CD4-positive, CD25-positive, alpha-beta regulatory T cell (primary cell): ENCODE measurements around the gene RNF157. TPM values are rescaled to one million over a fixed set of nuclear protein-coding genes. Genes with fewer than 3 reads are reported as not detected.

Experiments
- ATAC-seq, 2 donors: fragments of 150-1000 bp; cut with Tn5 transposase; one replicate each; pipeline ENCODE4 v1.10.0; 2021; ENCODE audit warnings: low read depth in 2 of 2, moderate number of reproducible peaks in 2 of 2, moderate library complexity in 1 of 2
- DNase-seq, 3 donors: peaks; one replicate each; pipeline versions ENCODE4 v3.0.0 to v3.0.0-alpha.2; 2012 to 2022; ENCODE audit warnings: mixed read lengths in 1 of 3
- H3K27ac ChIP-seq: one replicate; pipeline ENCODE4 v1.7.0; 2013; ENCODE audit warnings: mild to moderate bottlenecking, low read length; ENCODE audit not compliant: insufficient read depth, poor library complexity, severe bottlenecking
- H3K27me3 ChIP-seq: one replicate; pipeline ENCODE4 v1.7.0; 2013; ENCODE audit warnings: low read length; ENCODE audit not compliant: control insufficient read depth, insufficient read depth
- H3K36me3 ChIP-seq: one replicate; pipeline ENCODE4 v1.7.0; 2013; ENCODE audit warnings: mild to moderate bottlenecking, low read length, moderate library complexity; ENCODE audit not compliant: control insufficient read depth, insufficient read depth
- H3K4me1 ChIP-seq: 2 replicates; pipeline ENCODE4 v1.7.0; 2013; ENCODE audit warnings: mild to moderate bottlenecking, low read length; ENCODE audit not compliant: insufficient read depth, control insufficient read depth, poor library complexity, severe bottlenecking
- H3K4me3 ChIP-seq: one replicate; pipeline ENCODE4 v1.7.0; 2013; ENCODE audit warnings: low read depth, mild to moderate bottlenecking, low read length, moderate library complexity
- H3K9me3 ChIP-seq, 2 experiments: 1 replicate in 1 of 2; 2 replicates in 1 of 2; pipeline ENCODE4 v1.7.0; 2013; ENCODE audit warnings: low read length in 2 of 2, mild to moderate bottlenecking in 1 of 2, moderate library complexity in 1 of 2; ENCODE audit not compliant: control insufficient read depth in 2 of 2
- H3K27ac Mint-ChIP-seq, 3 donors: one replicate each; pipeline ENCODE4 v1.8.0; 2020 to 2022; ENCODE audit warnings: mild to moderate bottlenecking in 3 of 3, mixed read lengths in 3 of 3, moderate library complexity in 2 of 3
- H3K27me3 Mint-ChIP-seq: one replicate; pipeline ENCODE4 v1.8.0; 2022; ENCODE audit warnings: mild to moderate bottlenecking, mixed read lengths
- H3K36me3 Mint-ChIP-seq: one replicate; pipeline ENCODE4 v1.8.0; 2020; ENCODE audit warnings: mixed read lengths
- H3K4me1 Mint-ChIP-seq, 4 donors: one replicate each; pipeline ENCODE4 v1.8.0; 2020 to 2022; ENCODE audit warnings: mixed read lengths in 4 of 4, mild to moderate bottlenecking in 1 of 4
- H3K4me3 Mint-ChIP-seq, 4 donors: one replicate each; pipeline ENCODE4 v1.8.0; 2020 to 2022; ENCODE audit warnings: mild to moderate bottlenecking in 4 of 4, mixed read lengths in 4 of 4, moderate library complexity in 3 of 4
- H3K9me3 Mint-ChIP-seq, 7 donors: one replicate each; pipeline ENCODE4 v1.8.0; 2020 to 2022; ENCODE audit warnings: mixed read lengths in 7 of 7, mild to moderate bottlenecking in 3 of 7, moderate library complexity in 2 of 7
- polyA plus RNA-seq, 4 donors: library from polyadenylated mRNA; unstranded; fragments of 300-500 nt; fragmentation: Illumina TruSeq; gene quantifications; one replicate each; pipeline ENCODE4 v1.2.3, GENCODE V29; 2021
- total RNA-seq: library from RNA; stranded (reverse); gene quantifications from one replicate; pipeline ENCODE4 v1.2.3, GENCODE V29; 2022

The RNF157 gene
- total and polyA plus RNA-seq, 5 donors from 2014 or later = 3.3 to 17.7 (median 5.1) TPM

DNA sequence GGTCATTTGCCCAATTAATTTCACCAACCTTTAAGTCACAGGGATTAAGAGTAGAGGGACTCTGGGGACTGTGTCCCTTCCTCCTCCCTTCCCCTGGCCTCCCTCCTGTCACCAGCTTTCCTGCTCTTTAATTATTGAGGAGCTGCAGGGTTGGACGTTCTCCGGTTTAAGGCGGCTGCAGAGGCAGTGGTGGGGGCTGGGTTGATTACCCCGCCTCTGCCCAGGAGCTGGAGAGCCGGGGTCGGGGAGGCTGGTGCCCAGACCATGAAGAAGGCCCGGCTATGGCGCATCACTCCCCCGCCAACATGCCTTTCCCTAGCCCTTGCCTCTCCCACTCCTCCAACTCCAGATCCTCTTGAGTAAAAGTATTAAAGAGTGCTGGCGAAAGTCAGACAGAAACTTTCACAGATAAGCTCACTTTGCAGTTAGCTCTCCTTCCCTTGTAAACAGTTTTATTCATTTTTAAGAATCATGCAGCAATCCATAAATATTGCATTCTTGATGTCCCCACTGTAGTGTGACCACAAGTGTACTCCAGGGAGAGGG lies 98.2 kb downstream of the RNF157 start:
- Mint-ChIP-seq H3K27ac (peak overlapping the region in 2 of 3 donors; percentile 92), H3K27me3 (peaks cover 22% of the 10 kb centered on the region), H3K36me3 (peaks cover 4% of the 10 kb centered on the region), H3K4me1 (peaks cover 13 to 66% (median 33%) of the 10 kb centered on the region in 4 donors), H3K9me3 (peaks cover 0 to 2% (median 0%) of the 10 kb centered on the region in 7 donors), H3K4me3 (peak overlapping the region; percentile 63 to 88 (median 86))
- H3K4me1 ChIP-seq = peaks cover 73% of the 10 kb centered on the region
- peak overlapping the region; percentile 6 for H3K27ac ChIP-seq
- DNase-seq = no peak
- H3K27me3 ChIP-seq = no peaks in the 10 kb centered on the region
- no peak overlapping the region for H3K4me3 ChIP-seq
- no peaks in the 10 kb centered on the region for H3K36me3 ChIP-seq
- no peak for ATAC-seq
- no peaks in the 10 kb centered on the region for H3K9me3 ChIP-seq

GRCh38 chr17:76141212-76142038 lies 98.9 kb downstream of the RNF157 start, which contains the start of gene FOXJ1:
TSS of gene FOXJ1 (minus strand) at chr17:76141245. CDS start at chr17:76140395, 850 bp downstream.
- H3K27ac ChIP-seq = peak within 1 kb of the TSS; percentile 6
- no peaks in the 10 kb centered on the region for H3K36me3 Mint-ChIP-seq
- H3K27me3 ChIP-seq = no peaks in the 10 kb centered on the region
- H3K9me3 ChIP-seq = no peaks in the 10 kb centered on the region
- peaks cover 13 to 59% (median 33%) of the 10 kb centered on the region in 4 donors for H3K4me1 Mint-ChIP-seq
- H3K27ac Mint-ChIP-seq = peak within 1 kb of the TSS; percentile 67 to 92 (median 92)
- H3K4me3 Mint-ChIP-seq = peak within 1 kb of the TSS; percentile 84 to 93 (median 90)
- peaks cover 67% of the 10 kb centered on the region for H3K4me1 ChIP-seq
- H3K27me3 Mint-ChIP-seq = peaks cover 22% of the 10 kb centered on the region
- peak; percentile 74 to 77 for ATAC-seq
- peak within 1 kb of the TSS; percentile 40 for H3K4me3 ChIP-seq
- H3K36me3 ChIP-seq = no peaks in the 10 kb centered on the region
- H3K9me3 Mint-ChIP-seq = peaks cover 0 to 2% (median 0%) of the 10 kb centered on the region in 7 donors
- DNase-seq = peak; percentile 88 to 92 (median 91)

DNA sequence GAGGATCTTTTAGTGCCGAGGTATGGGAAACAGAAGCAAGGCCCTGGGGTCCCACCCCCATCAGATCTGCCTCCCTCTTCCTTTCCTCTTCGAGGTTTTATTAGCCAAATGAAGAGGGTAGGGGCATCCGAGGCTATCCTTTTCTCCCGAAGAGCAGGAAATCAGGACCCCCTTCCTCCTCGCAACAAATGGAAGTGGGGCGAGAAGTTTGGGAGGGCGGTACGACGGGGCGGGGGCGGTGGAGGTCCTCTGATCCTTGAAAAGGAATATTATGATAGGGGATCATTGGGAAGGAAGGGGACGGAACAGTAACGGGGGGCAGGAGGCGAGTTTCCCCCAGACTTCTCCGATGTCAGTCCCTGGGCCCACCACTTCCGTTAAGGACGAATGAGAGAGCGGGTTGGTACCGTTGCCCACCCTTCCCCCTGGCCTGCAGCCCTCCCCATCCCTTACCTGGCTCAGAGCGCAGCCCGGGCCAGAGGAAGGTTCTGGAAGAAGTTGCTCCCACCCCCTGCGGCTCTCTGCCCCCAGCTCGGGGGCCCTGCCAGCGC lies 99.6 kb downstream of the RNF157 start:
- peak overlapping the region in 1 of 3 donors; percentile 92 for H3K27ac Mint-ChIP-seq
- no peaks in the 10 kb centered on the region for H3K27me3 ChIP-seq
- no peaks in the 10 kb centered on the region for H3K36me3 Mint-ChIP-seq
- H3K36me3 ChIP-seq = no peaks in the 10 kb centered on the region
- peaks cover 0 to 2% (median 0%) of the 10 kb centered on the region in 7 donors for H3K9me3 Mint-ChIP-seq
- H3K27me3 Mint-ChIP-seq = peaks cover 22% of the 10 kb centered on the region
- DNase-seq (no peak), ATAC-seq (peak in 1 of 2 donors; percentile 2)
- peak overlapping the region; percentile 40 for H3K4me3 ChIP-seq
- H3K4me1 Mint-ChIP-seq = peaks cover 13 to 53% (median 29%) of the 10 kb centered on the region in 4 donors
- peak overlapping the region; percentile 84 to 93 (median 90) for H3K4me3 Mint-ChIP-seq
- no peak overlapping the region for H3K27ac ChIP-seq
- H3K4me1 ChIP-seq = peaks cover 60% of the 10 kb centered on the region
- H3K9me3 ChIP-seq = no peaks in the 10 kb centered on the region

GRCh38 chr17:76139801-76140660 lies 100.3 kb downstream of the RNF157 start:
- H3K27ac ChIP-seq = no peak overlapping the region
- peaks cover 22% of the 10 kb centered on the region for H3K27me3 Mint-ChIP-seq
- peak overlapping the region in 2 of 3 donors; percentile 50 to 75 for H3K27ac Mint-ChIP-seq
- H3K36me3 Mint-ChIP-seq = no peaks in the 10 kb centered on the region
- peak overlapping the region; percentile 79 to 93 (median 85) for H3K4me3 Mint-ChIP-seq
- H3K9me3 Mint-ChIP-seq = peaks cover 0 to 2% (median 0%) of the 10 kb centered on the region in 7 donors
- H3K27me3 ChIP-seq = no peaks in the 10 kb centered on the region
- peak overlapping the region; percentile 40 for H3K4me3 ChIP-seq
- ATAC-seq = peak; percentile 28 to 37
- peak in 2 of 3 donors; percentile 42 to 46 for DNase-seq
- H3K9me3 ChIP-seq = no peaks in the 10 kb centered on the region
- no peaks in the 10 kb centered on the region for H3K36me3 ChIP-seq
- H3K4me1 ChIP-seq = peaks cover 53% of the 10 kb centered on the region
- H3K4me1 Mint-ChIP-seq = peaks cover 13 to 50% (median 23%) of the 10 kb centered on the region in 4 donors

GRCh38 chr17:76138896-76139752 lies 101.2 kb downstream of the RNF157 start:
- peak overlapping the region in 1 of 3 donors; percentile 50 for H3K27ac Mint-ChIP-seq
- no peaks in the 10 kb centered on the region for H3K36me3 Mint-ChIP-seq
- Histone ChIP-seq H3K4me3 (no peak overlapping the region), H3K27me3 (no peaks in the 10 kb centered on the region), H3K9me3 (no peaks in the 10 kb centered on the region), H3K27ac (no peak overlapping the region), H3K36me3 (no peaks in the 10 kb centered on the region), H3K4me1 (peaks cover 44% of the 10 kb centered on the region)
- peaks cover 0 to 2% (median 0%) of the 10 kb centered on the region in 7 donors for H3K9me3 Mint-ChIP-seq
- H3K27me3 Mint-ChIP-seq = peaks cover 22% of the 10 kb centered on the region
- H3K4me1 Mint-ChIP-seq = peaks cover 13 to 45% (median 19%) of the 10 kb centered on the region in 4 donors
- no peak for ATAC-seq
- DNase-seq = no peak
- H3K4me3 Mint-ChIP-seq = peak overlapping the region; percentile 25 to 78 (median 56)

GRCh38 chr17:76138234-76138895 lies 101.9 kb downstream of the RNF157 start:
- Mint-ChIP-seq H3K27ac (no peak overlapping the region), H3K4me3 (peak overlapping the region in 1 of 4 donors; percentile 78), H3K27me3 (peaks cover 22% of the 10 kb centered on the region), H3K36me3 (no peaks in the 10 kb centered on the region), H3K4me1 (peaks cover 11 to 45% (median 17%) of the 10 kb centered on the region in 4 donors), H3K9me3 (peaks cover 0 to 2% (median 0%) of the 10 kb centered on the region in 7 donors)
- no peak overlapping the region for H3K27ac ChIP-seq
- no peak for DNase-seq
- no peak for ATAC-seq
- H3K27me3 ChIP-seq = no peaks in the 10 kb centered on the region
- no peak overlapping the region for H3K4me3 ChIP-seq
- no peaks in the 10 kb centered on the region for H3K9me3 ChIP-seq
- H3K4me1 ChIP-seq = peaks cover 36% of the 10 kb centered on the region
- H3K36me3 ChIP-seq = no peaks in the 10 kb centered on the region
